Gastrocnemius medialis (tissue), 4 donors: ENCODE measurements around the gene PRX. TPM values are rescaled to one million over a fixed set of nuclear protein-coding genes. Genes with fewer than 3 reads are reported as not detected.

Source experiments
- ATAC-seq, 2 donors: fragments of 150-250 bp; one replicate each; pipeline ENCODE4 v1.9.1; 2016
- DNase-seq, 2 donors: peaks; one replicate each; pipeline ENCODE4 v3.0.0-alpha.2; 2019
- H3K27ac ChIP-seq, 4 donors: fragments of 200-600 bp; sonication (generic); 1 replicate in 1 of 4; 2 replicates in 3 of 4; pipeline ENCODE4 v1.5.1; 2016 to 2018; ENCODE audit warnings: mild to moderate bottlenecking in 2 of 4, moderate library complexity in 1 of 4
- H3K27me3 ChIP-seq, 3 donors: fragments of 200-600 bp; sonication (generic) in 2 of 3; 1 replicate in 1 of 3; 2 replicates in 2 of 3; pipeline versions ENCODE4 v1.5.1 to v1.6.0; 2016 to 2019; ENCODE audit warnings: mild to moderate bottlenecking in 1 of 3, moderate library complexity in 1 of 3
- H3K36me3 ChIP-seq, 2 donors: fragments of 200-600 bp; sonication (generic) in 1 of 2; one replicate each; pipeline ENCODE4 v1.5.1; 2017 to 2018
- H3K4me1 ChIP-seq, 2 donors: fragments of 200-600 bp; sonication (generic) in 1 of 2; one replicate each; pipeline ENCODE4 v1.5.1; 2016 to 2017; ENCODE audit warnings: mild to moderate bottlenecking in 2 of 2
- H3K4me3 ChIP-seq, 4 donors: fragments of 200-600 bp; sonication (generic) in 3 of 4; 1 replicate in 1 of 4; 2 replicates in 3 of 4; pipeline ENCODE4 v1.5.1; 2016 to 2019; ENCODE audit warnings: mild to moderate bottlenecking in 2 of 4
- H3K9me3 ChIP-seq, 3 donors: fragments of 200-600 bp; sonication (generic) in 2 of 3; 1 replicate in 1 of 3; 2 replicates in 2 of 3; pipeline ENCODE4 v1.5.1; 2016 to 2019
- POLR2A ChIP-seq, 2 donors: fragments of 450-650 bp; IDR thresholded peaks; one replicate each; pipeline ENCODE4 v1.6.1; 2017; ENCODE audit warnings: antibody characterized with exemption in 2 of 2, mild to moderate bottlenecking in 2 of 2, moderate library complexity in 2 of 2
- in situ Hi-C, 4 donors: fragments of 200-750 bp; cut with MboI; loops; one replicate each; pipeline versions ENCODE4 v1.15.0 to v1.8.0; 2017; ENCODE audit warnings: low sequenced_read_pairs in 4 of 4
- intact Hi-C: fragments of 100-400 bp; cut with DNase I; formaldehyde crosslinking; loops from one replicate; pipeline ENCODE4 v1.15.1; 2023; ENCODE audit warnings: low total_unique reads
- total RNA-seq, 4 donors: library from RNA; depleted of rRNA; stranded (reverse); fragments of >200 nt; gene quantifications; one replicate each; pipeline versions ENCODE4 v1.1.0 to v1.2.3, GENCODE V29; 2016
- TF ChIP-seq, protein P1 (sequence below), 5 experiments: fragments of 450-650 bp in 3 of 5; fragments of 200-600 bp in 2 of 5; sonication (generic) in 2 of 5; IDR thresholded peaks in 4 of 5; conservative IDR thresholded peaks in 1 of 5; 1 replicate in 4 of 5; 2 replicates in 1 of 5; pipeline ENCODE4 v1.5.1; 2016 to 2019; ENCODE audit warnings: antibody characterized with exemption in 5 of 5, mild to moderate bottlenecking in 3 of 5, moderate library complexity in 3 of 5

Gene PRX
- total RNA-seq, 4 donors from 2014 or later: 2.4 to 4.2 (median 3.2) TPM

DNA sequence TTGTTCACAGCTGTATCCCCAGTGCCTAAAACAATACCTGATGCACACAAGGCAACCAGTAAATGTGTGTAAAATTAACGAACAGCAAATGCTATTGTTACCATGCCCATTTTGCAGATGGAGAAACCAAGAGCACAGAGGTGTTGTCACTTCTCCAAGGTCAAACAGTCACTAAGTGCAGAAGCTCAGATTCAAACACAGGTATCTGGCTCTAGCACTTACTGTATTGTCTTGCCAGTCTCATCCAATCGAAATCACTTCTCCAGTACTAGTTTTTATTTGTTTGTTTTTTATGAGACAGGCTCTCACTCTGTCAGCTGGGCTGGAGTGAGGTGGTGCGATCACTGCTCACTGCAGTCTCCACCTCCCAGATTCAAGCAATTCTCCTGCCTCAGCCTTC is 51.0 kb downstream of the PRX start:
- Histone ChIP-seq H3K27ac (no peak overlapping the region), H3K36me3 (peaks cover 0 to 13% of the 10 kb centered on the region in 2 donors), H3K4me1 (no peaks in the 10 kb centered on the region), H3K4me3 (no peak overlapping the region), H3K27me3 (no peaks in the 10 kb centered on the region), H3K9me3 (no peaks in the 10 kb centered on the region)
- TF ChIP-seq POLR2A (IDR thresholded peaks at IDR 0.05): no peak
- TF ChIP-seq, protein P1, sequence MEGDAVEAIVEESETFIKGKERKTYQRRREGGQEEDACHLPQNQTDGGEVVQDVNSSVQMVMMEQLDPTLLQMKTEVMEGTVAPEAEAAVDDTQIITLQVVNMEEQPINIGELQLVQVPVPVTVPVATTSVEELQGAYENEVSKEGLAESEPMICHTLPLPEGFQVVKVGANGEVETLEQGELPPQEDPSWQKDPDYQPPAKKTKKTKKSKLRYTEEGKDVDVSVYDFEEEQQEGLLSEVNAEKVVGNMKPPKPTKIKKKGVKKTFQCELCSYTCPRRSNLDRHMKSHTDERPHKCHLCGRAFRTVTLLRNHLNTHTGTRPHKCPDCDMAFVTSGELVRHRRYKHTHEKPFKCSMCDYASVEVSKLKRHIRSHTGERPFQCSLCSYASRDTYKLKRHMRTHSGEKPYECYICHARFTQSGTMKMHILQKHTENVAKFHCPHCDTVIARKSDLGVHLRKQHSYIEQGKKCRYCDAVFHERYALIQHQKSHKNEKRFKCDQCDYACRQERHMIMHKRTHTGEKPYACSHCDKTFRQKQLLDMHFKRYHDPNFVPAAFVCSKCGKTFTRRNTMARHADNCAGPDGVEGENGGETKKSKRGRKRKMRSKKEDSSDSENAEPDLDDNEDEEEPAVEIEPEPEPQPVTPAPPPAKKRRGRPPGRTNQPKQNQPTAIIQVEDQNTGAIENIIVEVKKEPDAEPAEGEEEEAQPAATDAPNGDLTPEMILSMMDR (IDR thresholded peaks at IDR 0.05 in 4 of 5, conservative IDR thresholded peaks at IDR 0.05 in 1 of 5): no peak
- ATAC-seq (no peak), DNase-seq (no peak)
- intact Hi-C loops: no loop called here
- in situ Hi-C loops: no loop called here

DNA sequence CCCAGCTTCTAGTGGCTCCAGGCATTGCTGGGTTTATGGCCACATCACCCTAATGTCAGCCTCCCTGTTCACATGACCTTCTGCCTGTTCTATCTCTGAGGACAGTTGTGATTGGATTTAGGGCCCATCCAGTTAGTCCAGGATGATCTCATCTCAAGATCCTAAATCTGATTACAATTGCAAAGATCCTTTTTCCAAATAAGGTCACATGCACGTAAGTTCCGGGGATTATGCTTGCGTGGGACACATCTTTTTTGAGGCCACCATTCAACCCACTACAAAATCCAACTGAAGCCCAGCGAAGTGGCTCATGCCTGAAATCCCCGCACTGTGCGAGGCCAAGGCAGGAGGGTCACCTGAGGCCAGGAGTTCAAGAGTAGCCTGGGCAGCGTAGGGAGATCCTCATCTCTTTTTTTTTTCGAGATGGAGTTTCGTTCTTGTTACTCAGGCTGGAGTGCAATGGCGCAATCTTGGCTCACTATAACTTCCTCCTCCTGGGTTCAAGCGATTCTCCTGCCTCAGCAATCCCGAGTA is 52.4 kb downstream of the PRX start:
- H3K9me3 ChIP-seq: no peaks in the 10 kb centered on the region
- H3K4me1 ChIP-seq: no peaks in the 10 kb centered on the region
- TF ChIP-seq, protein P1 (IDR thresholded peaks at IDR 0.05 in 4 of 5, conservative IDR thresholded peaks at IDR 0.05 in 1 of 5): no peak
- TF ChIP-seq POLR2A (IDR thresholded peaks at IDR 0.05): no peak
- H3K27me3 ChIP-seq: no peaks in the 10 kb centered on the region
- no peak overlapping the region for H3K27ac ChIP-seq
- peaks cover 0 to 9% of the 10 kb centered on the region in 2 donors for H3K36me3 ChIP-seq
- ATAC-seq (no peak), DNase-seq (no peak)
- intact Hi-C loops (no loop called here), in situ Hi-C loops (no loop called here)
- no peak overlapping the region for H3K4me3 ChIP-seq

- Histone ChIP-seq H3K4me1 (no peaks in the 10 kb centered on the region), H3K9me3 (no peaks in the 10 kb centered on the region), H3K27me3 (no peaks in the 10 kb centered on the region), H3K4me3 (no peak overlapping the region), H3K36me3 (peaks cover 0 to 9% of the 10 kb centered on the region in 2 donors), H3K27ac (no peak overlapping the region)
- ATAC-seq: no peak
- no peak for DNase-seq
- TF ChIP-seq POLR2A (IDR thresholded peaks at IDR 0.05): no peak
- in situ Hi-C loops (no loop called here), intact Hi-C loops (no loop called here)
Measured at GRCh38 chr19:40360020-40360707, 53.0 kb downstream of the PRX start.

- Histone ChIP-seq H3K27me3 (no peaks in the 10 kb centered on the region), H3K36me3 (peaks cover 0 to 9% of the 10 kb centered on the region in 2 donors), H3K27ac (no peak overlapping the region), H3K9me3 (no peaks in the 10 kb centered on the region), H3K4me3 (no peak overlapping the region), H3K4me1 (no peaks in the 10 kb centered on the region)
- ATAC-seq: no peak
- no peak for DNase-seq
- no peak for TF ChIP-seq POLR2A (IDR thresholded peaks at IDR 0.05)
- TF ChIP-seq, protein P1 (IDR thresholded peaks at IDR 0.05 in 4 of 5, conservative IDR thresholded peaks at IDR 0.05 in 1 of 5): no peak
- in situ Hi-C loops: no loop called here
- intact Hi-C loops: no loop called here
Measured at GRCh38 chr19:40358773-40359172, 54.4 kb downstream of the PRX start.

- TF ChIP-seq, protein P1 (IDR thresholded peaks at IDR 0.05 in 4 of 5, conservative IDR thresholded peaks at IDR 0.05 in 1 of 5): no peak
- no peak for TF ChIP-seq POLR2A (IDR thresholded peaks at IDR 0.05)
- no peak overlapping the region for H3K27ac ChIP-seq
- peaks cover 0 to 9% of the 10 kb centered on the region in 2 donors for H3K36me3 ChIP-seq
- H3K4me3 ChIP-seq: no peak overlapping the region
- no peak for DNase-seq
- H3K9me3 ChIP-seq: no peaks in the 10 kb centered on the region
- in situ Hi-C loops (no loop called here), intact Hi-C loops (no loop called here)
- ATAC-seq: no peak
- H3K4me1 ChIP-seq: no peaks in the 10 kb centered on the region
- no peaks in the 10 kb centered on the region for H3K27me3 ChIP-seq
Measured at GRCh38 chr19:40357640-40358039, 55.5 kb downstream of the PRX start.
